Lung (tissue), 12 donors: ENCODE results near the gene CPPED1. TPM values are rescaled to one million over a fixed set of nuclear protein-coding genes. Genes with fewer than 3 reads are reported as not detected.

Source experiments
- ATAC-seq: fragments of 200-7000 bp; cut with Tn5 transposase; one replicate; pipeline ENCODE4 v1.9.1; 2020; ENCODE audit warnings: moderate number of reproducible peaks; ENCODE audit not compliant: insufficient read depth, low FRiP score
- DNase-seq, 3 donors: peaks; one replicate each; pipeline ENCODE4 v3.0.0-alpha.2; 2013 to 2017
- H3K27ac ChIP-seq, 2 donors: one replicate each; pipeline ENCODE4 v1.5.1; 2013; ENCODE audit warnings: mild to moderate bottlenecking in 2 of 2, moderate library complexity in 2 of 2, control low read depth in 1 of 2, inconsistent platforms in 1 of 2, low read depth in 1 of 2, low read length in 1 of 2
- H3K27me3 ChIP-seq, 3 donors: one replicate each; pipeline ENCODE4 v1.5.1; 2013; ENCODE audit warnings: low read length in 2 of 3; ENCODE audit not compliant: control insufficient read depth in 3 of 3, insufficient read depth in 3 of 3
- H3K36me3 ChIP-seq, 4 donors: one replicate each; pipeline ENCODE4 v1.5.1; 2013; ENCODE audit warnings: low read length in 4 of 4, mild to moderate bottlenecking in 1 of 4, moderate library complexity in 1 of 4; ENCODE audit not compliant: control insufficient read depth in 4 of 4, insufficient read depth in 4 of 4
- H3K4me1 ChIP-seq, 5 donors: one replicate each; pipeline ENCODE4 v1.5.1; 2013; ENCODE audit warnings: low read length in 5 of 5, mild to moderate bottlenecking in 2 of 5, moderate library complexity in 1 of 5; ENCODE audit not compliant: control insufficient read depth in 5 of 5, insufficient read depth in 5 of 5
- H3K4me3 ChIP-seq: one replicate; pipeline ENCODE4 v1.5.1; 2013; ENCODE audit warnings: mild to moderate bottlenecking, control low read depth, moderate library complexity
- H3K9ac ChIP-seq, 2 donors: one replicate each; pipeline ENCODE4 v1.5.1; 2013; ENCODE audit warnings: low read length in 2 of 2, control low read depth in 1 of 2; ENCODE audit not compliant: insufficient read depth in 1 of 2
- H3K9me3 ChIP-seq, 4 donors: one replicate each; pipeline ENCODE4 v1.5.1; 2013; ENCODE audit warnings: low read length in 3 of 4, mild to moderate bottlenecking in 1 of 4, moderate library complexity in 1 of 4; ENCODE audit not compliant: control insufficient read depth in 4 of 4, insufficient read depth in 3 of 4
- WGBS, 2 donors: extraction: QIAGEN DNeasy Blood & Tissue Kit; methylation state at CpG; one replicate each; pipeline ENCODE4 v1.1.7; 2013; 5-methylcytosine and 5-hydroxymethylcytosine counted together
- polyA plus RNA-seq, 2 donors: library from polyadenylated mRNA; stranded (reverse); fragments of 200-250 nt; gene quantifications; one replicate each; pipeline ENCODE4 v1.2.1, GENCODE V29; 2013
- total RNA-seq, 2 donors: library from RNA; depleted of rRNA in 1 of 2; stranded (reverse); fragments of >200 nt in 1 of 2; gene quantifications; one replicate each; pipeline ENCODE4 v1.2.1, GENCODE V29; 2014 to 2021
- TF ChIP-seq, protein P1 (sequence below): IDR thresholded peaks from 2 replicates; pipeline ENCODE4 v1.5.1; 2012; ENCODE audit warnings: mild to moderate bottlenecking; ENCODE audit errors: control extremely low read depth, extremely low read depth
- donor health status: control.
- donor health status: control.
- donor health status: Bipolar disorder and iron deficiency.
- donor health status: healthy.
- donor health status: DM: yes; HTN: yes; CAD: no.

CPPED1 gene
- total and polyA plus RNA-seq, 4 donors, result 9.8 to 32.5 (median 14.2) TPM

DNA sequence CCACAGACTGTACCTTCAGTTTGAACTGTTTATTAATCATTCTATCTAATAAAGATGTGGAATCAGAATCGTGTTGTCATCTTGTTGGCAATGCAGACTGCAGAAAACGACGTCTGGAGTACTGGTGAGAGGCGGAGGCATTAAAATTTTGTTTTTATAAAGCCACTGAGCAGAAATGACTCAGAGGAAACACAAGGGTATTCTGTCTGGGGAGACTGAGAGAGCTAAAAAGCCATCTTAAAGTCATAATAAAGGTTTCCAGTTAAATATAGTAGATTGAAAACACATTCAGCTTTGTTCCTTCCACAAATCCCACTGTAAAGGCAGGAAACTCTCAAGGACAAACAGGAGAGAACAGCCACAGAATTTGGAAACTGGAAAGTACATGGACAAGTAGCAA, 74.2 kb downstream of the CPPED1 start:
- H3K4me1 ChIP-seq, result peaks cover 0 to 2% (median 0%) of the 10 kb centered on the region in 5 donors
- WGBS, 2 donors, result 62 to 85% methylated on average over 4 of the region's 4 CpGs
- TF ChIP-seq, protein P1, sequence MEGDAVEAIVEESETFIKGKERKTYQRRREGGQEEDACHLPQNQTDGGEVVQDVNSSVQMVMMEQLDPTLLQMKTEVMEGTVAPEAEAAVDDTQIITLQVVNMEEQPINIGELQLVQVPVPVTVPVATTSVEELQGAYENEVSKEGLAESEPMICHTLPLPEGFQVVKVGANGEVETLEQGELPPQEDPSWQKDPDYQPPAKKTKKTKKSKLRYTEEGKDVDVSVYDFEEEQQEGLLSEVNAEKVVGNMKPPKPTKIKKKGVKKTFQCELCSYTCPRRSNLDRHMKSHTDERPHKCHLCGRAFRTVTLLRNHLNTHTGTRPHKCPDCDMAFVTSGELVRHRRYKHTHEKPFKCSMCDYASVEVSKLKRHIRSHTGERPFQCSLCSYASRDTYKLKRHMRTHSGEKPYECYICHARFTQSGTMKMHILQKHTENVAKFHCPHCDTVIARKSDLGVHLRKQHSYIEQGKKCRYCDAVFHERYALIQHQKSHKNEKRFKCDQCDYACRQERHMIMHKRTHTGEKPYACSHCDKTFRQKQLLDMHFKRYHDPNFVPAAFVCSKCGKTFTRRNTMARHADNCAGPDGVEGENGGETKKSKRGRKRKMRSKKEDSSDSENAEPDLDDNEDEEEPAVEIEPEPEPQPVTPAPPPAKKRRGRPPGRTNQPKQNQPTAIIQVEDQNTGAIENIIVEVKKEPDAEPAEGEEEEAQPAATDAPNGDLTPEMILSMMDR, result no peak

DNA sequence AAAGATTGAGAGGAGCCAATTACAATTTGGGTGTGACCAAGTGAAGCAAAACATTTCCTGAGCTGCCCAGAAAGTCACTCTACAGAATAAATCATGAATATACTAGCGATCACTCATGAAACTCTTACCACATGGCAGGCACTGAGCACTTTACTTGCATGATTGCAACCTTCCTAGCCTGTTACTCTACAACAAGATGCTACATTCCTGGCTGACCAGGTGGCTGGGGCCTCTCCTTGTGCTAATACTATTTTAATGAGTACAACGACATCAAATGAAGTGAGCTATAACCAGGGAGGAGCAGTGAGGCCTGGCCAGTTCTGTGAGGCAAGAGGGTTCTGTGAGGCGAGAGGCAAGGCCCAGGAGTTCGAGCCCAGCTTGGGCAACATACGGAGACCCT, 75.2 kb downstream of the CPPED1 start:
- ATAC-seq (no peak), DNase-seq (no peak)
- Histone ChIP-seq H3K4me1 (peaks cover 0 to 4% (median 0%) of the 10 kb centered on the region in 5 donors), H3K27ac (no peak overlapping the region), H3K9ac (no peak overlapping the region), H3K9me3 (peaks cover 0 to 13% (median 7%) of the 10 kb centered on the region in 4 donors), H3K36me3 (no peaks in the 10 kb centered on the region), H3K27me3 (no peaks in the 10 kb centered on the region), H3K4me3 (no peak overlapping the region)
- WGBS, 2 donors, result 83 to 84% methylated on average over 5 of the region's 5 CpGs
- TF ChIP-seq, protein P1, result no peak

More for the DNA sequence above, 74.2 kb downstream of the CPPED1 start:
- no peak for DNase-seq
- Histone ChIP-seq H3K9ac (no peak overlapping the region), H3K36me3 (no peaks in the 10 kb centered on the region), H3K27ac (no peak overlapping the region), H3K4me3 (no peak overlapping the region), H3K27me3 (no peaks in the 10 kb centered on the region), H3K9me3 (peaks cover 1 to 13% (median 5%) of the 10 kb centered on the region in 4 donors)
- ATAC-seq, result no peak

DNA sequence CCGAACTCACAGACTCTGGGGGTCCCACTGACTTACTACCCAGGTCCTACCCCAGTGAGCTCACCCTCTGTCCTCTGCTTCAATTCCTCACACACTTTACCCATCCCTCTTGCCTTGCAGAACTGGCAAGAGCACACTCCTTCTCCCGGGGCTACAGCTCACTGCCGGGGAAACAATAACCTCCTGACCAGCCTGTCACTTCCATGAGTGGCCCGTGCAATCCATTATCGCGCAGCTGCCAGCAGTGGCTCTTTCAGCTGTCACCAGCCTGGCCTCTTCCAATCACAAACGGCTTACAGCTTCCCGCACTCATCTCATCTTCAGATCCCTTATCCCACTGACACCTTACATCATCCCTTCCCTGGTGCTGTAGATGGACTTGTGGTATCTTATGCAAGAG, 79.5 kb downstream of the CPPED1 start:
- no peak overlapping the region for H3K4me3 ChIP-seq
- H3K27ac ChIP-seq, result no peak overlapping the region
- H3K4me1 ChIP-seq, result peaks cover 0 to 2% (median 0%) of the 10 kb centered on the region in 5 donors
- 88 to 89% methylated on average over 8 of the region's 8 CpGs for WGBS, 2 donors
- TF ChIP-seq, protein P1, result no peak
- DNase-seq (no peak), ATAC-seq (no peak)
- H3K9ac ChIP-seq, result no peak overlapping the region
- no peaks in the 10 kb centered on the region for H3K27me3 ChIP-seq
- no peaks in the 10 kb centered on the region for H3K36me3 ChIP-seq
- peaks cover 0 to 6% (median 0%) of the 10 kb centered on the region in 4 donors for H3K9me3 ChIP-seq

DNA sequence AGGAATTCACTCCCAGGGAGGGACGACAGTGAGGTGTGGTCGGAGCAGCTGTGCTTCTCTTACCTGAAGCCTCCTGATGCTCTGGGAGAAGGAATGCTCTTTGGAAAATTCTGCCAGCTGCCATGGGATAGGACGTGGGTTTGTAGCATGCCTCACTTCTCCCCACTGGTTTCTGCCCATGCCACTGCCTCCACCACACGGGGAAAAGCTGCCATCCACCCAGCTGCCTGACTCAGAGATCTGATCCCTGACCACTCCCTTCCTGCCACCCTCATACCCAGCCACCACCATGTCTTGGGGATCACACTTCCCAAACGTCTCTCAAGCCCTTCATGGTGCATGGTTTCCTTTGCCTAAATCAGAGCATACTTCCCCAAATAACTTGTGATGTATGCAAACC, 80.0 kb downstream of the CPPED1 start:
- TF ChIP-seq, protein P1, result no peak
- Histone ChIP-seq H3K9me3 (peaks cover 0 to 6% (median 0%) of the 10 kb centered on the region in 4 donors), H3K36me3 (no peaks in the 10 kb centered on the region), H3K4me3 (no peak overlapping the region), H3K4me1 (peaks cover 0 to 2% (median 0%) of the 10 kb centered on the region in 5 donors), H3K27ac (no peak overlapping the region), H3K27me3 (no peaks in the 10 kb centered on the region), H3K9ac (no peak overlapping the region)
- WGBS, 2 donors, result 72 to 76% methylated on average over 5 of the region's 5 CpGs
- ATAC-seq (no peak), DNase-seq (no peak)
